ENCODE results near the gene TAS1R3.

Gene TAS1R3

DNA sequence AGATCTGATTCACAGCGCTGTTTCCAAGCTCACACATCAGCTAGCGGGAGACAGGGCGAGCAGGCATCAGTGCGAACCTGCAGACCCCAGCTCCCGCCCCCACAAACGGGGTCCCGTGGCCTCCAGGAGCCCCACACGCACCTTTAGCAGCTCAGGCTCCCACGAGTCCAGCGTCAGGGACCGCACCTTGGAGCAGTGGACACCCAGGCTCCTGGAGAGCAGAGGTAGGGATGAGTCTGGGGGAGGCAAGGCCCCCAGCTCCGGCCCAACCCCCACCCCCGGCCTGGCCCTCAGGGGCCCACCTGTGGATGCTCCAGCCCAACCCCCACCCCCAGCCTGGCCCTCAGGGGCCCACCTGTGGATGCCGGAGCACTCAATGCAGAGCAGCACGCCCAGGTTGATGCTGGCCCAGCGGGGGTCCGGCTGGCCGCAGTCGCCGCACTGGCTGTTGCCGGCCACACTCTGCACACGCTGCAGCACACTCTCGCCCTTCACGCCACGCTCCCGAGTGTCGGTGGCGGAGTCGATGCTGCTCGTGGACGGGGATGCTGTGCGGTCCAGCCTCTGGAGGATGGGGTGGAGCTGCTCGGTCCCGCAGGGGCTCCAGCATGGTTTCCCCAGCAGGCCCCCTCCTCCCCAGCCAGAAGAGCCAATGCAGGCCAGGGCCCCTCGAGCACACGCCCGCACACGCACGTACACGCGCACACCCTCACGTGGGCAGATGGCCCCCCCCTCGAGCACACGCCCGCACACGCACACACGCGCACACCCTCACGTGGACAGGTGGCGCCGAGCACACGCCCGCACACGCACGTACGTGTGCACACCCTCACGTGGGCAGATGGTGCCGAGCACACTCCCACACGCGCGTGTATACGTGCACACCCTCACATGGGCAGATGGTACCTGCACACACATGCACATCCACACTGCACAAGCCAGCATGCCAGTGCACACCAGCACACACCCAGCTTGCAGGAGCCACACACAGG lies 34.7 kb upstream of the TAS1R3 start:
- H3K4me3 ChIP-seq (ENCODE audit: low read depth, low read length), result no peak overlapping the region
- DNase-seq (ENCODE audit: low read depth), result no peak
- TF ChIP-seq, protein P1, sequence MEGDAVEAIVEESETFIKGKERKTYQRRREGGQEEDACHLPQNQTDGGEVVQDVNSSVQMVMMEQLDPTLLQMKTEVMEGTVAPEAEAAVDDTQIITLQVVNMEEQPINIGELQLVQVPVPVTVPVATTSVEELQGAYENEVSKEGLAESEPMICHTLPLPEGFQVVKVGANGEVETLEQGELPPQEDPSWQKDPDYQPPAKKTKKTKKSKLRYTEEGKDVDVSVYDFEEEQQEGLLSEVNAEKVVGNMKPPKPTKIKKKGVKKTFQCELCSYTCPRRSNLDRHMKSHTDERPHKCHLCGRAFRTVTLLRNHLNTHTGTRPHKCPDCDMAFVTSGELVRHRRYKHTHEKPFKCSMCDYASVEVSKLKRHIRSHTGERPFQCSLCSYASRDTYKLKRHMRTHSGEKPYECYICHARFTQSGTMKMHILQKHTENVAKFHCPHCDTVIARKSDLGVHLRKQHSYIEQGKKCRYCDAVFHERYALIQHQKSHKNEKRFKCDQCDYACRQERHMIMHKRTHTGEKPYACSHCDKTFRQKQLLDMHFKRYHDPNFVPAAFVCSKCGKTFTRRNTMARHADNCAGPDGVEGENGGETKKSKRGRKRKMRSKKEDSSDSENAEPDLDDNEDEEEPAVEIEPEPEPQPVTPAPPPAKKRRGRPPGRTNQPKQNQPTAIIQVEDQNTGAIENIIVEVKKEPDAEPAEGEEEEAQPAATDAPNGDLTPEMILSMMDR (IDR thresholded peaks at IDR 0.05; ENCODE audit: insufficient read depth, low read depth, low read length, missing control alignments), result no peak

DNA sequence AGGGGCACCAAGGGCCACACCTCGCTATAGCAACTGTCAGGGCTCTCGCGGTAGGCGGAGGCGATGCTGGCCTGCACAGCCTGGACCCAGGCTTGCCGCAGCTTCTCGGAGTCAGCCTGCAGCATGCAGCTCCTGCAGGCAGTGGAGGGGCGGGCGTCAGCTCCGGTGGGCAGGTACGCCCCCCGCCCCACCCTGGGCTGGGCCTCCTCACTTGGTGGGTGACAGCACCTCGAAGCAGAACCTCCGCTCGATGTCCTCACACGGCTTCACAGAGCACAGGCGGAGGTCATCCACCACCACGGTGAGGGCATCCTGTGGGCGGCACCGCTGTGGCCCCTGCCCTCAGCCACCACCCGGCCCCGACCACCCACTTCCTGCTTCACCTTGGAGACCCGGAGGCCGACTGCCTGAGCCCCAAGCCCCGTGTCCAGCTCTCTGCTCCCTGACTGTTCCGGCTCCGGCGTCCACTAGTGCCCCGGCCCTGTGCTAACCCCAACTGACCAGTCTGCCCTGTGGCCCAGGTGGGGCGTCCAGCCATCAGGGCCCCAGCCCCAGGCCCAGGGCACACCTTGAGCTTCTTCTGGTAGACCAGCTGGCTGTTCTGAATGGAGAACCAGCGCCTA lies 33.2 kb upstream of the TAS1R3 start:
- no peak overlapping the region for H3K4me3 ChIP-seq (ENCODE audit: low read depth, low read length)
- TF ChIP-seq, protein P1 (IDR thresholded peaks at IDR 0.05; ENCODE audit: insufficient read depth, low read depth, low read length, missing control alignments), result no peak
- DNase-seq (ENCODE audit: low read depth), result no peak

DNA sequence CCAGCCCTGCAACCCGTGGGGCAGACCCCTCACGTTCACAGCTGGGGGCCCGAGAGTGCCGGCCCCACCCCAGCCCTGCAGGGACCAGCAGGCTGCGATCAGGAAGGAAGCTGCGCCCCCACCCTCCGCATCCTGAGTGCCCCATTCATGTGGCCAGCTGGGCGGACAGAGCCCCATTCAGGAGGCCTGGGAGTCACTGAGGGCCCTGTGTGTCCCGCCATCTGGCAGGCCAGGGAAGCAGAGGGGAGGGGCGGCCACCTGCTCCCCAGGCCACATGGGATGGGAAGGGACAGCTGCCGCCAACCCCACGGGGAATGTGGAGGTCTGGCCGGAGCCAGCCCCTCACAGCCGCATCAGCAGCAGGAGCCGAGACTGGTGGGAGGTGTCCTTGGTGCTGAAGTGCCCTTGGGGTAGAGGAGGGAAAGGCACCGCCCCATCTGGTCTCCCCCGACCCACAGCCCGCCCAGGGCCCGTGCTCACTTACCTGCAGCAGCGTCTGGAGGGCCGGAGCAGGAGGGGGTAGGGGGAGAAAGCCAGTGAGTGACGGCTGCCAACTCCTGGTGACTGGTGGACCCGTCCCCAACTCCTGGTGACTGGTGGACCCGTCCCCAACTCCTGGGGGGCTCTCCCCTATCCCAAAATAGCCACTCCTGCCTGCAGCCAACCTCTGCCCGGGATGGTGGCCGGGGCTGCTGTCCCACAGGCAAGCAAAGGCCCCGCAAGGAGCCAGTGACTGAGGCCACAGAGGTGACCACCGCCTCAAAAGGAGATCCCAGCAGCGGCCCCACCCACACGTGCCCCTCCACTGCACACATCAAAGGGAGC lies 32.0 kb upstream of the TAS1R3 start:
- TF ChIP-seq, protein P1 (IDR thresholded peaks at IDR 0.05; ENCODE audit: insufficient read depth, low read depth, low read length, missing control alignments), result no peak
- no peak for DNase-seq (ENCODE audit: low read depth)
- no peak overlapping the region for H3K4me3 ChIP-seq (ENCODE audit: low read depth, low read length)

DNA sequence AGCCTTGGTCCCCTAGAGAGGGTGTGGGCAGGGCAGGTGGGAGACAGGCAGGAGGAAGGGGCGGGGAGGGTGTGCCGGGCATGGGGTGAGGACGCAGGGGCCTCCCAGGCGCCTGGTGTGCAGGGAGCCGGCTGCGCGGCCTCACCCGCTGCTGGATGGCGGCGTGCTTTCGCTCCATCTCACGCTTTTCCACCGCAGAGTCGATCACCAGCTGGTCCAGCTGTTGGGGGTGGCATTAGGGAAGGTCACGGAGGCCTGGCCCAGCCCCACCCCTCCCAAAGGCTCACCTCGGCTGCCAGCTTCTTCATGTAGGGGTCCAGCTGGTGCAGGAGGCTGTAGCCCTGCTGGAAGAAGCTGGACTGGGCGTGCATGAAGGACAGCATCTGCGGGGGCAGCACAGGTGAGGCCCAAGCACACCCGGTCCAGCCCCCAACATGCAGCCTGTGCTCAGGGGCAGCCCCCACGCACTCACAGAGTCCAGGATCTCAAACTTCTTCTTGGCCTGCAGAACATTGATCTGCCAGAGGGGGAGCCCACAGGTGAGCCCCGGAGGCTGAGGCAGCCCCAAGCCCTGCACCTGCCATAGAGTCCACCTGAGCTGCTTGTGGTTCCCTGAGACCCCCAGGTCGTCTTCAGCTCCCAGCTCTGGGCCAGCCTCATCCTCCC lies 31.3 kb upstream of the TAS1R3 start:
- DNase-seq (ENCODE audit: low read depth), result peak; percentile 43
- TF ChIP-seq, protein P1 (IDR thresholded peaks at IDR 0.05; ENCODE audit: insufficient read depth, low read depth, low read length, missing control alignments), result peak; percentile 56
- H3K4me3 ChIP-seq (ENCODE audit: low read depth, low read length), result no peak overlapping the region

DNA sequence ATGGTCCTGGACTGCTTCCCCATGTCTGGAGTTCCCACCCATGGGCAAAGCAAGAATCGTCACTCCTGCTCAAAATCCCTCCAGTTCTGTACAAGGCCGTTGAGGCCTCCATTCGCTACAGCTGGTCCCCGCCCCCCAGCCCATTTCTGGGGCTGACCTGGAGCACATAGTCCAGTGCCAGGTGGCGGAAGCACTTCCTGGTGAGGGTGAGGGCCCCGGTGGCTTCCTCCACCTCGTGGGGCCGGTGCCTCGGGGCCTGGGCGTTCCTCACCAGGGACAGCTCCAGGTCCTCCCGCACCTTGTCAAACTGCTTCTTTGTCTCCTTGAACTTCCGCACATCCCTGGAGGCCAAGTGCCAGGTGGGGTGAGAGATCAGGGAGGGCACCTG lies 30.7 kb upstream of the TAS1R3 start:
- TF ChIP-seq, protein P1 (IDR thresholded peaks at IDR 0.05; ENCODE audit: insufficient read depth, low read depth, low read length, missing control alignments), result no peak
- no peak overlapping the region for H3K4me3 ChIP-seq (ENCODE audit: low read depth, low read length)
- no peak for DNase-seq (ENCODE audit: low read depth)

DNA sequence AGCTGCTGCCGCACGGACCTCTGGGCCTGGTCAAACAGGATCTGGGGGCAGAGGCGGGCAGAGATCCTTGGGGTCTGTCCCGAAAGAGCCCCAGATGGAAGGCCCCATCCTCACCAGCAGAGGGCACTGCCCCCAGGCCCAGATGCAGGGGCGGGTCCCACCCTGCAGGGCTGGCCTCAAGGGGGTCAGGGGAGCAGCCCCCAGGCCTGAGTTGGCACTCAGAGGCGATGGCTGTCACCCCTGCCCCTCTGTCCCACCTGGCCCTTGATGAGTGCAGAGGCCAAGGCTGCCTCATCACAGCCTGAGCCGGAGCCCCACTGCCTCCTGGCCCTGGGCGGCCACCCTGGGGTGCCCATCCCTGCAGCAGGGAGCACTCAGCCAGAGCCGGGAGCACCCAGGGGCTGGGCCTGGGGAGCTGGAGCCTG lies 29.1 kb upstream of the TAS1R3 start:
- no peak overlapping the region for H3K4me3 ChIP-seq (ENCODE audit: low read depth, low read length)
- TF ChIP-seq, protein P1 (IDR thresholded peaks at IDR 0.05; ENCODE audit: insufficient read depth, low read depth, low read length, missing control alignments), result peak; percentile 51
- DNase-seq (ENCODE audit: low read depth), result no peak

All from GM12865 (cell line).